GM11168 (cell line): Measurements from ENCODE around the gene KLHL17.
"Not testable (repeated sequence)": the region's sequence is repeated elsewhere in the genome, so short reads cannot be mapped to it uniquely, and the experiment has no call there.

Experiments used
- in situ Hi-C: fragments of 300-500 bp; cut with MboI; formaldehyde crosslinking; loops from one replicate; pipeline ENCODE4 v1.12.0; 2022; ENCODE audit warnings: low sequenced_read_pairs; ENCODE audit not compliant: unreplicated experiment

The KLHL17 gene

DNA sequence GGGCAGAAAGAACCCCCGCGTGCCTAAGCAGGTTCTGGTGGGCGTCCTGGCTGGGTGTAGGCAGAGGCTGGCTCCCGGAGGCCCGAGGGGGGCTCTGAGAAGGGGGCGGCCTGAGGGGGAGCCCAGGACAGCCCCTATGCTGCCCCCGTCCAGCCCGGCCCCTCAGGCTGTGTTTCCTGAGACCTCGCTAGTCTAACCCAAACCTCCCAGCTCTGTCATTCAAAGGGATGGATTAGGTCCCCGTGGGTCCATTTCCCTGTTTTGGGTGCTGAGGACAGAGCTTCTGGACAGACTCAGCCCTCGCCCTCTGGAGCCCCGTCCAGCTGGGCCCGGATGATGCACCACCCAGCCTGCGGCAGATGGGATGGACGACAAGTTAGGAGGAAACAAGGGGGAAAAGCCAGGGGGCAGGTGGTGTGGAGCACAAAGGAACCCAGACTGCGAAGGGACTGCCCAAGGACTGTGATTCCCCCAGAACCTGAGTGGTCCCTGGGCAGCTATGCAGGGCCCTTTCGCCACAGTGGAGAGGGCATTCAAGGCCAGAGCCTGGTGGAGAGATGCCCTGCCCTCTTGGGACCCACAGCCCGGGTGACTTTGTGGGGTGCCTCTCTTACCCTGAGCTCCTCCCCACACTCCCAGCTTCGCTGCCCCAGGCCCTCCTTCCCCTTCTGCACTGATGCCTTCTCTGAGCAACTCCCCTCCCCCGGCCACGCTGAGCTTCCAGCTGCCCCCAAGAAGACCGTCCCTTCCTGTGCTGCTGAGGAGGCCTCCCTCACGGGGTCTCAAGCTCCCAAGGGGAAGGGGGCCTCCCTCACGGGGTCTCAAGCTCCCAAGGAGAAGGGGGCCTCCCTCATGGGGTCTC is 36.7 kb downstream of the KLHL17 start:
- in situ Hi-C loops, result no loop called here

DNA sequence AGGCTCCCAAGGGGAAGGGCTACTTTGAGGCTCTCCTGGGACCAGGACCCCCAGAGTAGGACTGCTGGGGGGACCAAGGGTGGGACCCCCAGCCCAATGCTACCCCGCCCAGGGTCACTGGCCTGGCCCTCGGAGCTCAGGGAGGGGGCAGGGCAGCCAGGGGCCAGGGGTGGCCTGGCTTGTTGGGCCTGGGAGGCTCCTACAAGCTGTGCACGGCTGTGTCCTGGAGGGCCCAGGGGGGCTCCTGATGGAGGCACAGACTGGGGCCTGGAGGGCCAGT is 37.3 kb downstream of the KLHL17 start:
- in situ Hi-C loops, result no loop called here

DNA sequence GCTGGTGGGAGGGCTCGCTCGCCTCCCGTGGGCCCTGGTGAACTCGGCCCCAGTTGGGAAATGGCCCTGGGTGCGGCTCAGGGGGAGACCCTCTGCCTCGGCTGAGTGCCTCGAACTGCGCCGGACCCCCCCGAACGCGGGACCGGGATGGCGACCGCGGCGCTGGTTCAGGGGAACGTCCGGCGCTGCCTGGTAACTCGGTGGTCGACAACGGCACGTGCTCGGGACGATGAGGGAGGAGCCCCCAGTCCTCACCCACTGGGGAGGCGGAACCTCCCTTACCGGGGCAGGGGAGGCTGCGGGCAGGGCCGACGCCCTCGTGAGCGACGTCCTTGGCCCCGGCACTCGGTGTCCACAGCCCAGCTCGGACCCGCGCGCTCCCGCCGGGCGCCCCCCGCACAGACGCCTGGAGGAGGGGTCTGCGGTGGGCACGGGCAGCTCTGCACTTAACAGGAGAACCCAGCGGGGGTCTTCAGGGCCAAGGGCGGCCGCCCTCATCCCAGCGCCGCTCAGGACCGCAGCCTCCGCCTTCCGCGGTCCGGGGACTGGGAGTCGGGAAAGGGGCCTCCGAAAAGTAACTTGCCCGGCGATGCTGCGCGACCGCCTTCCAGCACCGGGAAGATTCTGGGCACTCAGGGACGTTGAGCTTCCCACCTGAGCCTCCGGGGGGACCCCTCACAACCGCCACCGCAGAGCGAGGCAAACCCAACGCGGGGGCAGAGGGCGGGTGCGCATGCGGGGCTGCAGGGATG is 37.8 kb downstream of the KLHL17 start:
- in situ Hi-C loops, result no loop called here

DNA sequence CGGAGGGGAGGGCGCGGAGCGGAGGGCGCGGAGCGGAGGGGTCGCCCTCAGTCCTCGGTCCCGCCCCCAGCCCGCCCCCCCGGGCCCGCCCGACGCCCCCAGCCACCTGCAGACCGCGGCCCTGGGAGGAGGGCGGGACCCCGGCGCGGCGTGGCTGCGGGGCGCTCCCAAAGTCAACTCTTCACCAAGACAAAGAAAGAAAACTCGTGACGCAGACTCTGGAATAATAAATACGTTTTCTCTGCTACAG is 38.3 kb downstream of the KLHL17 start:
- in situ Hi-C loops, result no loop called here

DNA sequence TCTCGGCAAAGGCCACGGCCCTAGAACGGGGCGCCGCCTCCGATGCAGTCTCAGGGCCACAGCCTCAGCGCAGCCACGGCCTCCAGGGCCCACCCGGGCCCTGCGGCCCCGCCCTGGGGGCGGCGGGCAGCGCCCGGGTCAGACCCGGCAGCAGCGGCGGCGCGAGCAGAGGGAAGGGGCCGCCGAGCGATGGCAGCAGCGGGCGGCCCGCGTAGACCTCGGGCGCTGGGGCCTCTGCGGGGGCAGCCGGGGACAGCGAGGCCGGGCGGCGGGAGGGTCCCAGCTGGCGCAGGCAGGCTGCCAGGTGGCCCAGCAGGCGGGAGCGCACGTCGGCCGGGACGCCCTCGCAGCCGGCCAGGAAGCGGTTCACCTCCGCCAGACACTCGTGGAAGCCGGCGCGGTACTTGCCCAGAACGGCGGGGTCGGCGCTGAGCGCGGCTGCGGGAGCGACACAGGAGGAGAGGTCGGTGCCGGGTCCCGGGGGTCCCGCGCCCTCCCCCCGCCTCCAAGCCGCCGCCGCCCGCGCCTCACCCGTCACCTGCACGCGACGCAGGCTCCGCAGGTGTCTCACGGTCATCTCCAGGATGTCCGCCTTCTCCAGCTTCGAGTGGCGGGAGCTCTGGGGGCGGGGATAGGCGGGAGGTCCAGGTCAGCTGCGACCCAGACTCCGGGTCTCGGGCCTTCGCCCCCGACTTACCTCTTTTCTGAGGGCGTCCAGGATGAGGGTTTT is 38.8 kb downstream of the KLHL17 start:
- in situ Hi-C loops, result no loop called here

DNA sequence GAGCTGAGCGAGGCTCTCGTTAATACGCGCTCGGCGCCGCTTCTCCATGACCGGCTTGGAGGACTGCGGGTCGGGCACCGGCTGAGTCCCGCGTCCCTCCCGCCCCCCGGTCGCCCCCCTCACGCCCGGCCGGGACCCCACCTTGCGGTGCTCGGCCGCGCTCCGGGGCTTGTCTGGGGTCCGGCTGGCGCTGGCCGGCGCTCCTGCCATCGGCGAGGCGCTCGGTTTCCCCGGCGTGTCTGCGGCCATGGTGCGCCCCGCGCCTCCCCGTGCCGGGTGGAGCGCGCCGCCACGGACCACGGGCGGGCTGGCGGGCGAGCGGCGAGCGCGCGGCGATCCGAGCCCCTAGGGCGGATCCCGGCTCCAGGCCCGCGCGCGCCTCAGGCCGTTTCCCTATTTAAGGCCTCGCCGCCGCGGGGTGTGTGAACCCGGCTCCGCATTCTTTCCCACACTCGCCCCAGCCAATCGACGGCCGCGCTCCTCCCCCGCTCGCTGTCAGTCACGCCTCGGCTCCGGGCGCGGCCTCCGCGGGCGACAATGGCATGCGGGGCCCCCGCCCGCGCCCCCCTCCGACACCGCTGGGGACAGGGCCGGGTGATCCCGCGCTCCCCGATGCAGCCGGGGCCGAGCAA is 39.5 kb downstream of the KLHL17 start, which contains the start of gene HES4:
Gene HES4 (minus strand): TSS at position 373 of the 632 bp plus-strand sequence. CDS start 124 bp downstream, at position 249.
- in situ Hi-C loops, result no loop called here

DNA sequence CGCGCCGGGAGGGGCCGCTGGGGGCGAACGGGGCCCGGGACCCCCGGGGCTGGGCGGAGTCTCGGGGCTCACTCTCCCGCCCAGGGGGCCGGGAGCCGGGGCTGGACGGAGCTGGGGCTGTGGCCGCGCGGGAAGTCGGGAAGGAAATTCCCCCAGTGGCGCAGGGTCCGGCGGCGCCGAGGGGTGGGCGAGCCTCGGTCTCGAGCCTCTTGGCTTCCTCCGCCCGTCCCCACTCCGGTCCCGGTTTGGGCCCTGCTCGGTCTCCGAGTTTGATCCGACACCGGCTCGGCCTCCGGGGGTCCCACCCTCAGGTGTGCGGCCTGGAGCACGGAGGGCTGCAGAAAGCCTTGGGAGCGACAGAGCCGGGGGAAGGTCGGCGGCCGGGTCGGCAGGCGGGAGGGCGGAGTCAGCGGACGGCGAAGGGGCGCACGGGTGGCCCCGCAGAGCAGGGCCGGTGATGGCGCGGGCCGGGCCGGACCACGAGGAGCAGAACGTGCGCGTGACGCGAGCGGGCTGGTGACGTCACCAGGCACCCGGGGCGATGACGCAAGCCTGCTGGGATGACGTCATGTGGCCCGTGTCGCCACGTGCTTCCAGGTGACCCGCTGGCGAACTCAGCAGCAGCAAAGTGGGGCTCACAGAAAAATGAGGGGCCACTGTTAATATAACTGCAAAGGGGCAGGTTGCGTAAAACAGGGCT is 40.1 kb downstream of the KLHL17 start:
- in situ Hi-C loops, result no loop called here

DNA sequence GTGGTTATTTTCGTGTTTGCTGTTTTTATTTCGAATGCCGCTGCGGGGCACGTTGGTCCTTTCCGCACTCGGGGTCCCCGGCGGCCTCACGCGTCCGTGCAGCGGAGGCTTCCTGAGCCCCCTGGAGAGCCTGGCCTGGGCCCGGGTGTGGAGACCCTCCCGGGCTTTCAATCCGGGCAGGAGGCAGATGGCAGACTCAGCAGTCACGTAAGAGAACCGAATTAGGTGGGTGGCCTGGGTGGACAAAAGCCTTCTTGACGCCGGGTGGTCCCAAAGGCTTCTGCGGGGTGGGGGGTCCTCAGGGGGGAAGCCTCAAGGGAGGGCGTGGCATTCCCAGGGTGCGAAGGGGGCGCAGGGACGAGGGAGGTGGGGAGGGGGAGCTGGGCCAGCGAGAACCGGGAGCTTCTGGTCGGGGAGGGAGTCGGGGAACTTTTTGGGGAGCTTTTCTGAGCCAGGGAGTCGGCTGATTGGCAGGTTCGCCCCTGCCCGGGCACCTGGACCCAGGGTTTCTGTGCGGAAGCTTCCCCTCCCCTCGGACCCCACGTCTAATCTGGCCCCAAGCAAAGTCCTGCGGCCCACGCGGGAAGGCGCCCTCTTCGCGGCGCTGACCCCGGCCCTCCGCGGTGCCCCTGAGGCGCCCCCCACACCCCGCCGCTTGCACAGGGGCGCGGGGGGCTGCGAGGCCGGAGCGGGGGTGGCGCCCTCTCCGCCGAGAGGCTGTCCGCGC is 40.8 kb downstream of the KLHL17 start:
- in situ Hi-C loops, result no loop called here

DNA sequence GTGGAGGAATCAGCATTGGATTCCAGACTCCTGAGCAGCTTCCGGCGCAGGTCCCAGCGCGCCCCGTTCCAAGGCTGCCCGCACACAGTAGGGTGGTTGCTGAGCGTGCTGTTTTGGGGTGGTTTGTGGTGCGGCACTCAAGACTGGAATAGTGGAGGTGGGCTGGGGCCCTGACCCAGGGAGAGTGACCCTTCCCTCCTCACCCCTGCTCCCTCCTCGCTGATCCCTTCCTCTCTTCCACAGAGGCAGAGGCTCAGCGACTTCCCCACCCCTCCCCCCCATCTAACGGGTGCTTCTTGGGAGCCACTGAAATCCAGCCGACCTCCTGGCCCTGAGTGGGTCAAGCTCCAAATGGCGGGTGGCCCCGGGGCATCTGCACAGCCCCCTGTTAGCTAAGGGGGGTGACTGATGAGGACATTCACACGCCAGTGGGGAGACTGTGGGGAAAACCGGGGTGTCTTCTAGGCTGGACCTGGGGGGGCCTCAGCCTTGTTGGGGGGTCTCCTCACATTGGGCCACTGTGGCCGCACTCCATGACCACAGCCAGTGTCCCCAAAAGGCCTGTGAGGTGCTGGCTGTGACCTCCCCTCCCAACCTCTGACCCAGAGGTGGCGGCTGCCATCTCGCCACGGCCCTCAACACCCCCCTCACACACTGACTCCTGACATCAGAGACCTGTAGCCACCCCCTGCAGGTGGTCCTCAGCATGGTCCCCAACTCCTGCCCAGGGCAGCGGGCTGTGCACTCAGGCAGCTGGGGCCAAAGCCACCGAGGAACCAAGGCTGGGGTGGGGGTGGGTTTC is 43.4 kb downstream of the KLHL17 start:
- in situ Hi-C loops, result no loop called here

DNA sequence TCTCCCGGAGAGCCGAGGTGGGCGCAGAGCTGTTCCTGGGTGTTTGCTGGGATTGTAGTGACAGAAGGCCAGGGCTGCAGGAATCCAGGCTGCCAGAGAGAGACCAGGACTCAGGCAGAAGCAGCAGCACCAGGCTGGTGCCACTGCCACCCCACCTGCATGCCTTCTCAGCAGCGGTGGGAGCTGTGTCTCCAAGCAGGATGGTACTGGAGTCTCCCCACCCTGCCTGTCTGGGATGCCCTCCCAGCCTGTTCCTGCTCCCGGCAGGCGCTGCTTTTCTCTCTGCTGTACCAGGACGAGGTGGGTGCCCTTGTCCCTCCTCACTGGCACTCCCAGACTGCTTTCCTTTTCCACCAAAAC is 44.0 kb downstream of the KLHL17 start:
- in situ Hi-C loops, result no loop called here

DNA sequence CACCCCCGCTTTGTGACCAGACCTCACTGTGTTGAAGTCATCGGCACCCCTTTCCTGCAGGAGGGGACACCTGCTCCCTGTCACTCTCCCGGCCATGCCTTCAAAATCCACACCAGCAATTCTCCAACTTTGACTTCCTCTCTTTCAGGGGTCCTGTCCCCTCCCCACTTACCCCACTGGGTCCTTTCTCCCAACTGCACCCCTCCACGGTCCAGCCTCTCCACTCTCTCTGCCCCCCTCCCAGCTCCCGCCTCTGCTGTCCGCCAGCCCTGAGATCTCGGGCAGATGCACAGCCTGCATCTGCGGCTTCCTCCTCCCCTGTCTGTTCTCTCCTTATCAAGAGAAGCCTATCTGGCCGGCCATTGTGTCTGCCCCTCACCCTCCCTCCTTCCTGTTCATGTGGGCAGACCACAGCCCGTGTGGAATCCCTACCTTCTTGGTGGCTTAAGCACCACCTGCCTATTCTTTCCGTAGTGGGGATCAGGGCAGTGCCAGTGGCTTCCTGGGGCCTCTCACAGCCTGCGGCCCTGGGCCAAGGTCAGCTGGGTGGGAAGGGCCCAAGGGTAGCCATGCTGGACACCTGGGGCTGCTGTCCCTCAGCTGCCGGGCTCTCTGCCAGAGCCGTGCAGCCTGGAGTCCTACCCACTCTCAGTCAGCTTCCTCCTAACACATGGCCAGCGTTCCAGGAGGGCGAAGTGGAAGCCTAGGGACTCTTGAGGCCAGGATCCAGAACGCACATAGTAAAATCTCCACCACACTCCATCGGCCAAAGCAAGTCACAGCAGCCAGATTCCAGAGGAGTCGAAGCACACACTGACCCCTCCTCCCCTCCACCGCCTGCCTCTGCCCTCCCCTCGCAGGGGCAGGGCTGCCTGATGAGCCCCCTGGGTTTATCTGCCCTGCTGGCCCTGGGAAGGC is 44.7 kb downstream of the KLHL17 start:
- in situ Hi-C loops, result no loop called here

DNA sequence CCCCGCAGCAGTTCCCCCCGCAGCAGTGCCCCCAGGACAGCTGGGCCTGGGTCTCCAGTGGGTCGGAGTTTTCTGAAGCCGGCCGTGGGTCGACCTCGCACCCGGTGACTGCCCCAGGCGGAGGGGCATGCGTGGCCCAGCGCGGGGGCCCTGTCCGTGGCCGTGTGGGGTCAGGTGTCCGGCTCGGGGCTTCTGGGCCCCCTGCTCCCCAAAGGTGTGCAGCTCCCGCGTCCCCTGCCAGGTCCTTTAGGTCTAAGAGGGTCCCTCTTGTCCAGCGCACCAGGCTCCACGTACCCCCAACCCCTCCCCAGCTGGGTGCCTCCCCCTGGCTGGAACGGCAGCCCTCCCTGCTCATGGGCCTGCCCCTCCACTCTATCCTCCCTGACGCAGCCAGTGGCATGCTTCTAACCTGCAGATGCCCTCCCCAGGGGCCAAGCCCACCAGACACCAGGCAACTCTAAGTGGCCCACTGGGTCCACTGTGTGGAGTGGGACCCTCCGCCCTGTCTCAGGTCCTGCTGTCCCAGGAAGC is 45.5 kb downstream of the KLHL17 start:
- in situ Hi-C loops, result no loop called here

DNA sequence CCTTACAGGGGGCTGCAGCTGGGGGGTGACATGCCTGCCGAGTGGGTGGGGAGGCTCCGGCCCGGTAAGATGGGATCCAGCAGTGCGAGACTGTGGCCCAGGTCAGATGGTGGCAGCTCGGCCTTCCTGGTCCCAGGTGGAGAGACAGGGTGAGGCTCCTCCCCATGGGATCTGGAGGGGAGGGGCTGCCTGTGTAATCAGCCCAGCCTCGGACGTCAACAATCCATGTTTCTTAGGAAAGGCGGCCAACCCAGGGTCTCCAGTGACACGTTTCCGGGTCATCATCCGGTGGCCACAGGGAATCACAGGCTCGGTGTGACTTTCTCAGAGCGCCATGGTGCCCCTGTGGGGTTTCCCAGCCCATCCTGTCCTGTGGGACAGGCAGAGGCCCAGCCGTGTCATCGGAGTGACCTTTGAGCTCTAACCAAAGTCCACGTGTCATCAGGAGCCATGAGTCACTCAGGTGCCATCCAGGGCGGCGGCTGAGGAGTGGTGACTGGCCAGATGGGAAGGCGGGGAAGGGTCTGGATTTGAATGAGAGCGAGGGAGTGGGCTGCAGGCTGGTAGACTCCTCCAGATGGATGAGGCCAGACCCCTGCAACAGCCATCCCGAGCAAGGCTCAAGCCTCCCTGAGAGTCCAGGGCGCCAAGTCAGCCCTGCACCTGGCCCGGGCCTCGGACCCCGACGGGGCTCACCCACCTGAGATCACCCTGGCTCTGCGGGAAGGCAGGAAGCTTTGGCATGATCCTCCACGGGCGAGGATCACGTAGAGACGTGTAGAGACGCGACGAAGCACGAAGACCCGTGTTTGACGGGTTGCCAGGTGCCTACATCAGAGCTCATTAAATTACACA is 46.1 kb downstream of the KLHL17 start:
- in situ Hi-C loops, result no loop called here

DNA sequence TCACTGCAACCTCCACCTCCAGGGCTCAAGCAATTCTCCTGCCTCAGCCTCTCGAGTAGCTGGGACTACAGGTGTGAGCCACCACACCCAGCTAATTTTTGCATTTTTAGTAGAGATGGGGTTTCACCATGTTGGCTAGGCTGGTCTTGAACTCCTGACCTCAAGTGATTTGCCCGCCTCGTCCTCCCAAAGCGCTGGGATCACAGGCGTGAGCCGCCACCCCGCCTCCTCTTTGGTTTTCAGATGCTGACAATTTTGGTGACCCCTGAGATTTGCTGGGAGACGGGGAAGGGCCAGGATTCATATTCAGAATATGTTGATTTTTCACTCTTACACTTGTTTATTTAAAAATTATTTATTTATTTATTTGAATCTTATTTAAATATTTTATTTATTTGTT is 49.7 kb downstream of the KLHL17 start:
- in situ Hi-C loops, result not testable (repeated sequence)

DNA sequence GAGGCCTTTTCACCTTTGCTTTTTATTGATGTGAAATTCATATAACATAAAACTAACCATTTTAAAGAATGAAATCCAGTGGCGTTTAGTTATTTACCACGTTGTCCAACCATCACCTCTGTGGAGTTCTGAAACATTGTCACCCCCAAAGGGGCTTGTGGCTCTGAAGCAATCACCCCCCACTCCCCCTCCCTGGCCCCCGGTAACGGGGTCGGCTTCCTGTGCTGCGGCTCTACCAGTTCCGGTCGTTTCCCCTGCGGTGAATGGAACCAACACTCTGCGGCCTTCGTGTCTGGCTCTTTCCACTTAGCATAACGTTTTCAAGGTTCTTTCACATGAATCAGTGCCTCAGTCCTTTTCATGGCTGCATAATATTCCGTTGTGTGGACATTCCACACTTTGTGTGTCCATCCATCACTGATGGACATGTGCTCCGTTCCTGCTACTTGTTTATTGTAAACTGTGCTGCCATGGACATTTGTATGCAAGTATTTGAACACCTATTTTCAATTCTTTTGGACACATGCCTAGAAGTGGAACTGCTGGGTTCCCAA is 51.1 kb downstream of the KLHL17 start:
- in situ Hi-C loops, result no loop called here

DNA sequence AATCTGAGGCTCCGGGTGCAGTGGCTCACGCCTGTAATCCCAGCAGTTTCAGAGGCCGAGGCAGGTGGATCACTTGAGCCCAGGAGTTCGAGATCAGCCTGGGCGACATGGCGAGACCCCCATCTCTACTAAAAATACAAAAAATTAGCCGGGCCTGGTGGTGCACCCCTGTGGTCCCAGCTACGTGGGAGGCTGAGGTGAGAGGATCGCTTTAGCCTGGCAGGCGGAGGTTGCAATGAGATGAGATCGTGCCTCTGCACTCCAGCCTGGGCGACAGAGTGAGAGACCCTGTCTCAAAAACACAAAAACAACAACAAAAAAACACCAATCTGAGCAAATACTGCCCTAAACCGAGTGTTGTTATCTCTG is 52.3 kb downstream of the KLHL17 start:
- in situ Hi-C loops, result not testable (repeated sequence)
